CD4-positive, CD25-positive, alpha-beta regulatory T cell (primary cell): ENCODE data around the gene RIMBP2. TPM values are rescaled to one million over a fixed set of nuclear protein-coding genes. Genes with fewer than 3 reads are reported as not detected.
A peak's percentile ranks its signal among the peaks of the same experiment; 100 is the strongest.
"Not testable (repeated sequence)": the region's sequence is repeated elsewhere in the genome, so short reads cannot be mapped to it uniquely, and the experiment has no call there.

Experiments used
- ATAC-seq, 2 donors: fragments of 150-1000 bp; cut with Tn5 transposase; one replicate each; pipeline ENCODE4 v1.10.0; 2021; ENCODE audit warnings: low read depth in 2 of 2, moderate number of reproducible peaks in 2 of 2, moderate library complexity in 1 of 2
- DNase-seq, 3 donors: peaks; one replicate each; pipeline versions ENCODE4 v3.0.0 to v3.0.0-alpha.2; 2012 to 2022; ENCODE audit warnings: mixed read lengths in 1 of 3
- H3K27ac ChIP-seq: one replicate; pipeline ENCODE4 v1.7.0; 2013; ENCODE audit warnings: mild to moderate bottlenecking, low read length; ENCODE audit not compliant: insufficient read depth, poor library complexity, severe bottlenecking
- H3K27me3 ChIP-seq: one replicate; pipeline ENCODE4 v1.7.0; 2013; ENCODE audit warnings: low read length; ENCODE audit not compliant: control insufficient read depth, insufficient read depth
- H3K36me3 ChIP-seq: one replicate; pipeline ENCODE4 v1.7.0; 2013; ENCODE audit warnings: mild to moderate bottlenecking, low read length, moderate library complexity; ENCODE audit not compliant: control insufficient read depth, insufficient read depth
- H3K4me1 ChIP-seq: 2 replicates; pipeline ENCODE4 v1.7.0; 2013; ENCODE audit warnings: mild to moderate bottlenecking, low read length; ENCODE audit not compliant: insufficient read depth, control insufficient read depth, poor library complexity, severe bottlenecking
- H3K4me3 ChIP-seq: one replicate; pipeline ENCODE4 v1.7.0; 2013; ENCODE audit warnings: low read depth, mild to moderate bottlenecking, low read length, moderate library complexity
- H3K9me3 ChIP-seq, 2 experiments: 1 replicate in 1 of 2; 2 replicates in 1 of 2; pipeline ENCODE4 v1.7.0; 2013; ENCODE audit warnings: low read length in 2 of 2, mild to moderate bottlenecking in 1 of 2, moderate library complexity in 1 of 2; ENCODE audit not compliant: control insufficient read depth in 2 of 2
- H3K27ac Mint-ChIP-seq, 3 donors: one replicate each; pipeline ENCODE4 v1.8.0; 2020 to 2022; ENCODE audit warnings: mild to moderate bottlenecking in 3 of 3, mixed read lengths in 3 of 3, moderate library complexity in 2 of 3
- H3K27me3 Mint-ChIP-seq: one replicate; pipeline ENCODE4 v1.8.0; 2022; ENCODE audit warnings: mild to moderate bottlenecking, mixed read lengths
- H3K36me3 Mint-ChIP-seq: one replicate; pipeline ENCODE4 v1.8.0; 2020; ENCODE audit warnings: mixed read lengths
- H3K4me1 Mint-ChIP-seq, 4 donors: one replicate each; pipeline ENCODE4 v1.8.0; 2020 to 2022; ENCODE audit warnings: mixed read lengths in 4 of 4, mild to moderate bottlenecking in 1 of 4
- H3K4me3 Mint-ChIP-seq, 4 donors: one replicate each; pipeline ENCODE4 v1.8.0; 2020 to 2022; ENCODE audit warnings: mild to moderate bottlenecking in 4 of 4, mixed read lengths in 4 of 4, moderate library complexity in 3 of 4
- H3K9me3 Mint-ChIP-seq, 7 donors: one replicate each; pipeline ENCODE4 v1.8.0; 2020 to 2022; ENCODE audit warnings: mixed read lengths in 7 of 7, mild to moderate bottlenecking in 3 of 7, moderate library complexity in 2 of 7
- polyA plus RNA-seq, 4 donors: library from polyadenylated mRNA; unstranded; fragments of 300-500 nt; fragmentation: Illumina TruSeq; gene quantifications; one replicate each; pipeline ENCODE4 v1.2.3, GENCODE V29; 2021
- total RNA-seq: library from RNA; stranded (reverse); gene quantifications from one replicate; pipeline ENCODE4 v1.2.3, GENCODE V29; 2022

The RIMBP2 gene
- total and polyA plus RNA-seq, 5 donors from 2014 or later: not detected

DNA sequence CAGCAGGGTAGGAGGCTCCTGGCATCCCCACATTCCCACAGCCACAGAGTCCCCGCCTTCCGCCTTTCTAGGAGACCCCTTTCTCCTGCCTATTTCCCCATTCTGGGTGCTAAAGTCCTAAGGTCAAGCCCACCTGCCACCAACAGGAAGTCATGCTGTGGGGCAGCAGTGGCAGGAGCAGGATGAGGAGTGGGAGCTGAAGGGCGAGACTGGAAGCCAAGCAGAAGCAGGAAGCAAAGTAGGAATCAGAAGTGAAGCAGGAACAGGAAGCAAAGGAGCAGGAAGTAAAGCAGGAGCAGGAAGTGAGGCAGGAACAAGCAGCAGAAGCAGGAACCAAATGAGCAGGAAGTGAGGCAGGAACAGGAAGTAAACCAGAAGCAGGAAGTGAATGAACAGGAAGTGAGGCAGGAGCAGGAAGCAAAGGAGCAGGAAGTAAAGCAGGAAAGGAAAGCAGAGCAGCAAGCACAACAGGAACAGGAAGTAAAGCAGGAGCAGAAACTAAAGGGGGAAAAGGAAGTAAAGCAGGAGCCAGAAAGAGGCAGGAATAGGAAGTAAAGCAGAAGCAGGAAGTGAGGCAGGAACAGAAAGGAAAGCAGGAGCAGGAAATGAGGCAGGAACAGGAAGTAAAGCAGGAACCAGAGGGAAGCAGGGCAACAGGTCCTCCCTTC lies 38.3 kb upstream of the RIMBP2 start:
- H3K9me3 Mint-ChIP-seq: peaks cover 0 to 21% (median 5%) of the 10 kb centered on the region in 7 donors
- H3K4me1 ChIP-seq: no peaks in the 10 kb centered on the region
- no peaks in the 10 kb centered on the region for H3K27me3 Mint-ChIP-seq
- H3K4me3 Mint-ChIP-seq: peak overlapping the region in 2 of 4 donors; percentile 52 to 65
- peak overlapping the region; percentile 90 to 94 (median 94) for H3K27ac Mint-ChIP-seq
- H3K4me3 ChIP-seq: no peak overlapping the region
- no peaks in the 10 kb centered on the region for H3K27me3 ChIP-seq
- no peaks in the 10 kb centered on the region for H3K36me3 Mint-ChIP-seq
- H3K27ac ChIP-seq: peak overlapping the region; percentile 62
- DNase-seq (no peak), ATAC-seq (no peak)
- H3K36me3 ChIP-seq: no peaks in the 10 kb centered on the region
- H3K9me3 ChIP-seq: peaks cover 7 to 16% of the 10 kb centered on the region in 2 experiments
- H3K4me1 Mint-ChIP-seq: peaks cover 0 to 11% (median 7%) of the 10 kb centered on the region in 4 donors

DNA sequence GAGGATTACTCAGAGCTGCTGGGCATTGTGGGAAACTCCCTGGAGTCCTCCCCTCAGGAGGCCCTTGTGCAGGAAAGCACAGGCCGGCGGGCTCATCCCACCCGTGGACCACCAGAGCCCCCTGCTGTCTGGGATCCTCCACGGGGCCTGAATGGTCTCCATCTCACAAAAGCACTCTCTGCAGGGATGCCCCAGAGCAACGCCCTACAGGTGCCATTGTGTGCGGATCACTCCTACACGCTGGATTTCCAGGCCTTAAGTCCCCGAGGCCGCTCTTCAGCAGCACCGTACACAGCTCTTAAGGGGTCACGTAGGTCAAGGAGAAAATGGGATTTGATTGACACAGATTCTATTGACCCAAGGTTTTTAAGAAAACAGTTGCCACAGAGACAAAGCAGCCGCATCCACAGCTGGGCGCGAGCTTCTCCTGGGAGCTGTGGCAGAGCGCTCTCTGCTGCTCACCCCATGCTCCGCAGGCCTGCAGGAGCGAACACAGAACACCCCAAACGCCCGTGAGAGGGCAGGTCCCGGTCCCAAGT lies 36.7 kb upstream of the RIMBP2 start:
- no peak for DNase-seq
- Histone ChIP-seq H3K27me3 (no peaks in the 10 kb centered on the region), H3K27ac (no peak overlapping the region), H3K4me3 (no peak overlapping the region), H3K36me3 (no peaks in the 10 kb centered on the region), H3K4me1 (no peaks in the 10 kb centered on the region), H3K9me3 (peaks cover 7 to 16% of the 10 kb centered on the region in 2 experiments)
- Mint-ChIP-seq H3K4me1 (peaks cover 6 to 16% (median 11%) of the 10 kb centered on the region in 4 donors), H3K9me3 (peaks cover 0 to 21% (median 5%) of the 10 kb centered on the region in 7 donors), H3K27me3 (no peaks in the 10 kb centered on the region), H3K27ac (no peak overlapping the region), H3K36me3 (no peaks in the 10 kb centered on the region), H3K4me3 (no peak overlapping the region)
- ATAC-seq: no peak

DNA sequence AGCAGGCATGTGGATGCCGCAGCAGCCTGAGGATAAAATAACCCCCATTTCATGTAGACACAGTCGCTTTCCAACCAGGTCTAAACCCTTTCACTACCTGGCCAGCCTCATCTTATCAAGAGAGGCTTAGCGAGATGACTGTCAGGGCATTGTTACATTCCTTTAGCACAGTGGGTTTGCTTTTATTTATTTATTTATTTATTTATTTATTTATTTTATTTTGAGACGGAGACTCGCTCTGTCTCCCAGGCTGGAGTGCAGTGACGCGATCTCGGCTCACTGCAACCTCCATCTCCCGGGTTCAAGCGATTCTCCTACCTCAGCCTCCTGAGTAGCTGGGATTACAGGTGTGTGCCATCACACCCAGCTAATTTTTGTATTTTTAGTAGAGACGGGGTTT lies 35.9 kb upstream of the RIMBP2 start:
- H3K9me3 Mint-ChIP-seq: peaks cover 0 to 21% (median 5%) of the 10 kb centered on the region in 7 donors
- not testable (repeated sequence) for H3K27me3 ChIP-seq, H3K4me3 ChIP-seq, DNase-seq, H3K27ac ChIP-seq, H3K27me3 Mint-ChIP-seq, H3K4me1 ChIP-seq, ATAC-seq, H3K36me3 ChIP-seq, H3K4me3 Mint-ChIP-seq, H3K36me3 Mint-ChIP-seq
- peaks cover 6 to 19% (median 11%) of the 10 kb centered on the region in 4 donors for H3K4me1 Mint-ChIP-seq
- peaks cover 7 to 16% of the 10 kb centered on the region in 2 experiments for H3K9me3 ChIP-seq
- peak overlapping the region in 1 of 3 donors; percentile 68 for H3K27ac Mint-ChIP-seq

DNA sequence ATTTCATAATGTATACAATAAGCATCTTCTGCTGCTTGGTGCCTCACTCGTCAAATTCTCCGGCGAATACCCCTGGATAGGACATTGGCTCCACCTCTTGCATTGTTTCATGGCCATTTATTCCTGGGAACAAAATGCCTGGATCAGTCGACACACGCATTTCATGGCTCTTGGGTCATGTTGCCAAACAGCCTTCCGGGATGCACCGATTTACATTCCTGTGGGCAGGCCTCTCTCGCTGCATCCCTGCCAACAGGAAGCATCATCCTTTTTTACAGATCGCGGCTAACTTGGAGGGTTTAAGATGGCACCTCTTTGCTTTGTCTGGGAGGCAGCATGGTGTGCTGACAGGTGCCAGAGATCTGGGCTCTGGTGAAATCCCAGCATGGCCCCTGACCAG lies 32.7 kb upstream of the RIMBP2 start:
- H3K4me1 ChIP-seq: no peaks in the 10 kb centered on the region
- Mint-ChIP-seq H3K4me3 (no peak overlapping the region), H3K9me3 (peaks cover 0 to 6% (median 3%) of the 10 kb centered on the region in 7 donors), H3K27ac (no peak overlapping the region), H3K4me1 (peaks cover 4 to 10% (median 7%) of the 10 kb centered on the region in 4 donors), H3K36me3 (no peaks in the 10 kb centered on the region), H3K27me3 (no peaks in the 10 kb centered on the region)
- H3K4me3 ChIP-seq: no peak overlapping the region
- no peak overlapping the region for H3K27ac ChIP-seq
- ATAC-seq: no peak
- no peak for DNase-seq
- no peaks in the 10 kb centered on the region for H3K27me3 ChIP-seq
- no peaks in the 10 kb centered on the region for H3K9me3 ChIP-seq
- no peaks in the 10 kb centered on the region for H3K36me3 ChIP-seq

DNA sequence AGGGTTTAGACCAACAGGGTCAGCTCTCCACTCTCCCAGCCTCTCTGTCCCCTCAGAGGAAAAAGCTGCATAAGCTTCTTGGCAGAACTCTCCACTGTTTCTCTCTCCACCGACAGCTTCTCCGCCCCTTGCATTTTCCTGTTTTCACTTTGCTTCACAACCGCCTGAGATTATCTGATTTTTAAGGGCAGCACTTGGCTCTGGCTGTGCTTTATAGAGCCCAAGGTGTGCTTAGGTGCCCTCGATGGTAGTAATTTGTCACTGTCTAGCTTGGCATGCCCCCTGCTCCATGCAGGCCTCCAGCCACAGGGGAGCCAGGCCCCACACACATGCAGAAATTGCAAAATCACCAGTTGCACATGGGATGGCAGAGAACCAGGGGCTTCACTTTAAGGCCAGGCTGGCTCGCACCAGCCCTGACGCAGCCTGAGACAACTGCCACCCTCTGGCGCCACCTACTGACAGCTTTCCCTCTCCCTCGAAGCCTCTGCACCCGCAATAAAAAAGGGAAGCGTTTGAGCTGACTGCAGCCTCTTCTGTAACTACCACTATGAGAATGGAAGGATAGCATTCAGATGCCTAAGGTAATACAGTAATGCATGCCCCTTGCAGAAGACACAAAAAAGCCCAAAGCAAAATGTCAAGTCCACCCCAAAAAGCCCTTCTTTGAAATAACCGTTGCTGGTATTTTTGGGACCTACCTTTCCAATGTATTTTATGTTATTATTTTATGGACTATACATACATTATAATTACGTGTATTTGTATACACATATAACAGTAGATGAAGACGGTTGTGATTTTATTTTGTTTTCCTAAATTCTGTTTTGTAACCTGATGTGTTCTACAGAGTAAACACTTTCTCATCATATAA lies 32.0 kb upstream of the RIMBP2 start:
- peaks cover 0 to 10% (median 7%) of the 10 kb centered on the region in 4 donors for H3K4me1 Mint-ChIP-seq
- DNase-seq (peak; percentile 29 to 62 (median 47)), ATAC-seq (peak; percentile 43 to 48)
- Histone ChIP-seq H3K27ac (no peak overlapping the region), H3K4me1 (no peaks in the 10 kb centered on the region), H3K9me3 (no peaks in the 10 kb centered on the region), H3K4me3 (no peak overlapping the region), H3K27me3 (no peaks in the 10 kb centered on the region), H3K36me3 (no peaks in the 10 kb centered on the region)
- peak overlapping the region in 1 of 3 donors; percentile 11 for H3K27ac Mint-ChIP-seq
- peaks cover 0 to 7% (median 2%) of the 10 kb centered on the region in 7 donors for H3K9me3 Mint-ChIP-seq
- peak overlapping the region in 1 of 4 donors; percentile 4 for H3K4me3 Mint-ChIP-seq
- H3K36me3 Mint-ChIP-seq: no peaks in the 10 kb centered on the region
- no peaks in the 10 kb centered on the region for H3K27me3 Mint-ChIP-seq

DNA sequence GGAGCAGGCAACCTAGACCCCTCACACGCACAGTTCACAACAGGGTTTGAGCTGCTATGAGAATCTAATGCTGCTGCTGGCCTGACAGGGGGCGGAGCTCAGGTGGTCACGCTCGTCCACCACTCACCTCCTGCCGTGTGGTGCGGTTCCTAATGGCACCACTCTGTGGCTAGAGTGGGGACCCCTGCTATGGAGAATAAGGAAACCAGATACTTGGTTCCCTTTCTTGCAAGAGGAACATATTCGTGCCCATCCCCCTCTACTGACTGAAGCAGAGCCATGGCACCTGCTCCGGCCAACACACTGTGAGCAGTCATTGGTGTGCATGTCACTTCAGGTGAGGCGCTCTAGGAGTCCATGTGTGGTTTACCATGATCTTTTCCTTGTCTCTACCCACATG lies 30.4 kb upstream of the RIMBP2 start:
- no peaks in the 10 kb centered on the region for H3K27me3 Mint-ChIP-seq
- ATAC-seq: no peak
- no peak overlapping the region for H3K4me3 ChIP-seq
- H3K9me3 Mint-ChIP-seq: peaks cover 0 to 7% (median 0%) of the 10 kb centered on the region in 7 donors
- H3K27me3 ChIP-seq: no peaks in the 10 kb centered on the region
- H3K9me3 ChIP-seq: no peaks in the 10 kb centered on the region
- H3K27ac ChIP-seq: no peak overlapping the region
- H3K36me3 Mint-ChIP-seq: no peaks in the 10 kb centered on the region
- H3K27ac Mint-ChIP-seq: no peak overlapping the region
- H3K4me1 Mint-ChIP-seq: peaks cover 0 to 8% (median 6%) of the 10 kb centered on the region in 4 donors
- H3K4me1 ChIP-seq: no peaks in the 10 kb centered on the region
- no peak for DNase-seq
- no peaks in the 10 kb centered on the region for H3K36me3 ChIP-seq
- H3K4me3 Mint-ChIP-seq: no peak overlapping the region

DNA sequence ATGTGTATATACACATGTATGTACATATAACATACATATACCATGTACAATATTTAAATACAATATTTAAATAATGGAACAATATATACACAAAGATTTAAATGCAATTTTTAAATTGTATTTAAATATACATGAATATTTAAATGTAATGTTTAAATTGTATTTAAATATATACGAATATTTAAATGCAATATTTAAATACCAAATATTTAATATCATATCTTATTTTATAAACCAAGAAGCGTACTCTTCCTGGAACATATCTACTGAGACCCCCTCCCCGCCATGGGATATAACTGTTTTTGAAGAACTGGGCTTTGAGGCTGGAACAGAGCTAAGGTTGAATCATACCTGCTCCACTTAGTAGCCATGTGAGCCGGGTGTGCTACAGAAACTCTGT lies 29.8 kb upstream of the RIMBP2 start:
- peaks cover 0 to 7% (median 0%) of the 10 kb centered on the region in 7 donors for H3K9me3 Mint-ChIP-seq
- DNase-seq (no peak), ATAC-seq (no peak)
- H3K27me3 Mint-ChIP-seq: no peaks in the 10 kb centered on the region
- no peak overlapping the region for H3K27ac ChIP-seq
- H3K4me1 ChIP-seq: no peaks in the 10 kb centered on the region
- H3K4me3 Mint-ChIP-seq: no peak overlapping the region
- peak overlapping the region in 1 of 3 donors; percentile 62 for H3K27ac Mint-ChIP-seq
- H3K4me3 ChIP-seq: no peak overlapping the region
- H3K27me3 ChIP-seq: no peaks in the 10 kb centered on the region
- no peaks in the 10 kb centered on the region for H3K36me3 ChIP-seq
- H3K4me1 Mint-ChIP-seq: peaks cover 0 to 8% (median 6%) of the 10 kb centered on the region in 4 donors
- no peaks in the 10 kb centered on the region for H3K36me3 Mint-ChIP-seq
- no peaks in the 10 kb centered on the region for H3K9me3 ChIP-seq
